Endothelial cell (in vitro differentiated cells): ENCODE measurements around the gene RNF13. TPM values are rescaled to one million over a fixed set of nuclear protein-coding genes. Genes with fewer than 3 reads are reported as not detected.

Experiments used
- DNase-seq: peaks from one replicate; pipeline ENCODE4 v3.0.0; 2021; ENCODE audit warnings: low spot score
- H3K27ac Mint-ChIP-seq: one replicate; pipeline ENCODE4 v1.8.0; 2021; ENCODE audit warnings: mixed read lengths, inconsistent platforms; ENCODE audit not compliant: unreplicated experiment
- H3K27me3 Mint-ChIP-seq: one replicate; pipeline ENCODE4 v1.8.0; 2021; ENCODE audit warnings: mild to moderate bottlenecking, moderate library complexity, mixed read lengths, inconsistent platforms; ENCODE audit not compliant: unreplicated experiment
- H3K36me3 Mint-ChIP-seq: one replicate; pipeline ENCODE4 v1.8.0; 2021; ENCODE audit warnings: mild to moderate bottlenecking, low read depth, mixed read lengths, inconsistent platforms; ENCODE audit not compliant: unreplicated experiment
- H3K4me1 Mint-ChIP-seq: one replicate; pipeline ENCODE4 v1.8.0; 2021; ENCODE audit warnings: mild to moderate bottlenecking, mixed read lengths, inconsistent platforms; ENCODE audit not compliant: unreplicated experiment
- H3K4me3 Mint-ChIP-seq: one replicate; pipeline ENCODE4 v1.8.0; 2021; ENCODE audit warnings: mild to moderate bottlenecking, mixed read lengths, inconsistent platforms; ENCODE audit not compliant: unreplicated experiment
- H3K9me3 Mint-ChIP-seq: one replicate; pipeline ENCODE4 v1.8.0; 2021; ENCODE audit warnings: mixed read lengths, inconsistent platforms; ENCODE audit not compliant: unreplicated experiment
- total RNA-seq: library from RNA; stranded (reverse); fragmentation: NEBNext Ultra II Directional; extraction: Animal tissue kit (Norgen Biotek cat#: 25700); gene quantifications from one replicate; pipeline ENCODE4 v1.2.1, GENCODE V29; 2021; ENCODE audit not compliant: unreplicated experiment
- TF ChIP-seq, protein P1 (sequence below): fragments of 200-600 bp; sonication (generic); IDR thresholded peaks from one replicate; pipeline ENCODE4 v1.5.0; 2021; ENCODE audit warnings: antibody characterized with exemption; ENCODE audit not compliant: unreplicated experiment

RNF13 gene
- total RNA-seq, 1 donor from 2014 or later: 30.7 TPM

DNA sequence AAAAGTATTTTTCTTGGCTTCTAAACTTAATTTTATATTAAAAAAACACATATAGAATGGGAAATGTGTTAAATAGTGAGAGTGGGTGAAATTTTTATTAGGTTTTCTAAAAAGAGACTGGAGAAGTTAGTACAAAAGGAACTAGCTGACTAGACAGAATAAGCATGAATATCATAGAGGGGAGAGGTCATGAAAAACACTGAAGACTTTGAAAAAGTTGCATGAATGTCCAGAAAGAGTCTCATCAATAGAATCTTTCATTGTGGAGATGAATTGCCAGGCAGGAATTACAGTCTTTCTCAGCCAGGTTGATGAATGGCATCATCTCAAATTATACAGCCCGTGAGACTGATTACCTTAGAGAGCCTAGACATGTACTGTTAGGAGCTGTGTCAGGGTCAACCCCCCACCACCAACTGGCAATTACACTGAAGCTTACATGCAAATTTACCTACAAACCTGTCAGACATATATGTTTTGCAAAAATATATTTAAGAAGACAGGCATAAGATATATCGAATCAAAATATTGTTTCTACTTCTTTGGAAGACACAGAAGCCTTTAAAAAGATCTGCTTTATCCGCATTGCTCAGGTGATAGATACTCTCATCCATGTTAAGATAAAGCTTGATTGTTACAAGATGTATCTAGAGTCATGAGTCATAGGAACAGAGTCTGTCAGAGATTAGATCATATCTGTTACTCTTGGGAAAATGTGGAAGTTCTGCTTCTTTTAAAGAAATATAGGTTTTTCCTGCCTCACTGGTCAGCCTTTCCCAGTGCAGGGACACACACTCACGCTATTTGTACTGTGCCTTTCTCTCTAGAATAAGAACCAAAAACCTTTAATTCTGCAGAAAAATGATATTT, 192.5 kb downstream of the RNF13 start:
- peaks cover 8% of the 10 kb centered on the region for H3K4me1 Mint-ChIP-seq

DNA sequence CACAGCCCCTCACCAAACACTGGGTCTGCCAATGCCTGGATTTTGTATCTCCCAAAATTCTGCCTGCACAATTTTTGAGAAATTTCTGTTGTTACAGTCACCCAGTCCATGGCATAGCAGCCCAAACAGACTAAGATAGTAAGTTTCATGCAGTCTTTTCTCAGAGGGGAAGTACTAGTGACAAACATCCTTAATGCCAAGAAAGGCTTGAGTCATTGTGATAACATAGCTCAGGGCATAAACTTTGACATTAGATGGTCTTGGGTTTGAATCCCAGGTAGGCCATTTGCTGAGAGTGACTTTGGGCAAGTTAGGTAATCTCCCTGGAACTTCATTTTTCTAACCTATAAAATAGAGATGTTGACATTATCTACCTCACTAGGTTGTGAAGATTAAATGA, 193.8 kb downstream of the RNF13 start:
- no peaks in the 10 kb centered on the region for H3K36me3 Mint-ChIP-seq
- no peak for DNase-seq
- H3K4me3 Mint-ChIP-seq: no peak overlapping the region
- H3K27me3 Mint-ChIP-seq: peaks cover 3% of the 10 kb centered on the region
- H3K4me1 Mint-ChIP-seq: peaks cover 8% of the 10 kb centered on the region
- TF ChIP-seq, protein P1, sequence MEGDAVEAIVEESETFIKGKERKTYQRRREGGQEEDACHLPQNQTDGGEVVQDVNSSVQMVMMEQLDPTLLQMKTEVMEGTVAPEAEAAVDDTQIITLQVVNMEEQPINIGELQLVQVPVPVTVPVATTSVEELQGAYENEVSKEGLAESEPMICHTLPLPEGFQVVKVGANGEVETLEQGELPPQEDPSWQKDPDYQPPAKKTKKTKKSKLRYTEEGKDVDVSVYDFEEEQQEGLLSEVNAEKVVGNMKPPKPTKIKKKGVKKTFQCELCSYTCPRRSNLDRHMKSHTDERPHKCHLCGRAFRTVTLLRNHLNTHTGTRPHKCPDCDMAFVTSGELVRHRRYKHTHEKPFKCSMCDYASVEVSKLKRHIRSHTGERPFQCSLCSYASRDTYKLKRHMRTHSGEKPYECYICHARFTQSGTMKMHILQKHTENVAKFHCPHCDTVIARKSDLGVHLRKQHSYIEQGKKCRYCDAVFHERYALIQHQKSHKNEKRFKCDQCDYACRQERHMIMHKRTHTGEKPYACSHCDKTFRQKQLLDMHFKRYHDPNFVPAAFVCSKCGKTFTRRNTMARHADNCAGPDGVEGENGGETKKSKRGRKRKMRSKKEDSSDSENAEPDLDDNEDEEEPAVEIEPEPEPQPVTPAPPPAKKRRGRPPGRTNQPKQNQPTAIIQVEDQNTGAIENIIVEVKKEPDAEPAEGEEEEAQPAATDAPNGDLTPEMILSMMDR: no peak
- no peak overlapping the region for H3K27ac Mint-ChIP-seq
- no peaks in the 10 kb centered on the region for H3K9me3 Mint-ChIP-seq

More for the DNA sequence above, 192.5 kb downstream of the RNF13 start:
- Mint-ChIP-seq H3K36me3 (no peaks in the 10 kb centered on the region), H3K4me3 (no peak overlapping the region), H3K27ac (no peak overlapping the region), H3K9me3 (no peaks in the 10 kb centered on the region), H3K27me3 (no peaks in the 10 kb centered on the region)
- DNase-seq: no peak
- TF ChIP-seq, protein P1: no peak

Other genes with a start within 250 kb of the RNF13 start
- 137 TPM for gene WWTR1, start 155.2 kb upstream of the RNF13 start, total RNA-seq
- 43.8 TPM for gene COMMD2, start 60.7 kb upstream of the RNF13 start, total RNA-seq
- not detected for gene ANKUB1, start 20.7 kb upstream of the RNF13 start, total RNA-seq
- 102 TPM for gene PFN2, start 157.7 kb downstream of the RNF13 start, total RNA-seq